Measurements from ENCODE around the gene CDH18. TPM values are rescaled to one million over a fixed set of nuclear protein-coding genes. Genes with fewer than 3 reads are reported as not detected.

CDH18 gene
- total RNA-seq, 4 donors from 2014 or later = not detected

- TF ChIP-seq, protein P1, sequence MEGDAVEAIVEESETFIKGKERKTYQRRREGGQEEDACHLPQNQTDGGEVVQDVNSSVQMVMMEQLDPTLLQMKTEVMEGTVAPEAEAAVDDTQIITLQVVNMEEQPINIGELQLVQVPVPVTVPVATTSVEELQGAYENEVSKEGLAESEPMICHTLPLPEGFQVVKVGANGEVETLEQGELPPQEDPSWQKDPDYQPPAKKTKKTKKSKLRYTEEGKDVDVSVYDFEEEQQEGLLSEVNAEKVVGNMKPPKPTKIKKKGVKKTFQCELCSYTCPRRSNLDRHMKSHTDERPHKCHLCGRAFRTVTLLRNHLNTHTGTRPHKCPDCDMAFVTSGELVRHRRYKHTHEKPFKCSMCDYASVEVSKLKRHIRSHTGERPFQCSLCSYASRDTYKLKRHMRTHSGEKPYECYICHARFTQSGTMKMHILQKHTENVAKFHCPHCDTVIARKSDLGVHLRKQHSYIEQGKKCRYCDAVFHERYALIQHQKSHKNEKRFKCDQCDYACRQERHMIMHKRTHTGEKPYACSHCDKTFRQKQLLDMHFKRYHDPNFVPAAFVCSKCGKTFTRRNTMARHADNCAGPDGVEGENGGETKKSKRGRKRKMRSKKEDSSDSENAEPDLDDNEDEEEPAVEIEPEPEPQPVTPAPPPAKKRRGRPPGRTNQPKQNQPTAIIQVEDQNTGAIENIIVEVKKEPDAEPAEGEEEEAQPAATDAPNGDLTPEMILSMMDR (IDR thresholded peaks at IDR 0.05) = no peak
- no peak for TF ChIP-seq POLR2A (IDR thresholded peaks at IDR 0.05)
- Histone ChIP-seq H3K27me3 (no peaks in the 10 kb centered on the region), H3K36me3 (no peaks in the 10 kb centered on the region), H3K27ac (no peak overlapping the region), H3K9me3 (peaks cover 0 to 2% (median 0%) of the 10 kb centered on the region in 4 donors), H3K4me3 (no peak overlapping the region), H3K4me1 (no peaks in the 10 kb centered on the region)
- no peak for DNase-seq
These were observed 220.0 kb downstream of the CDH18 start for GRCh38 chr5:19767987-19768386.

- Histone ChIP-seq H3K27ac (no peak overlapping the region), H3K4me1 (no peaks in the 10 kb centered on the region), H3K4me3 (no peak overlapping the region), H3K27me3 (no peaks in the 10 kb centered on the region), H3K36me3 (no peaks in the 10 kb centered on the region), H3K9me3 (peaks cover 0 to 7% (median 0%) of the 10 kb centered on the region in 4 donors)
- DNase-seq = no peak
- TF ChIP-seq, protein P1 (IDR thresholded peaks at IDR 0.05) = no peak
- no peak for TF ChIP-seq POLR2A (IDR thresholded peaks at IDR 0.05)
These were observed 234.4 kb downstream of the CDH18 start for GRCh38 chr5:19753579-19753978.

DNA sequence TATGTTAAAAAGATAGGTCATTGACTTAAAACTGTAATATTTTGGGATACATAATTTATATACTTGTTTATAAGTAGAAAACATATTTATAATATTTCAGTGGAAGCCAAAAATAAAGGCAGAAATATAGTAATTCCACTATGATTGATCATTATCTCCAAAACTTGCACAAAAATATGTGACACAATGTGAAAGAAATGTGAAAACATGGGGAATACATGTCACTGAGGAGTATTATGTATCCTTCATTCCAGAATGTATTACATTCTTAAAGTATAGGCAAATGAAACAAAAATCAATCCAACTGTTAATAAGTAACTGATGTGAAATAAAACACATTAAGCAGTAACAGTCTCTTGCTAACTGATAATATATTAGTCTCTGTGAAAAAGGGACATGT lies 236.7 kb downstream of the CDH18 start:
- no peak overlapping the region for H3K27ac ChIP-seq
- no peak for TF ChIP-seq POLR2A (IDR thresholded peaks at IDR 0.05)
- TF ChIP-seq, protein P1 (IDR thresholded peaks at IDR 0.05) = no peak
- DNase-seq = no peak
- H3K36me3 ChIP-seq = no peaks in the 10 kb centered on the region
- H3K4me3 ChIP-seq = no peak overlapping the region
- peaks cover 0 to 7% (median 0%) of the 10 kb centered on the region in 4 donors for H3K9me3 ChIP-seq
- H3K27me3 ChIP-seq = no peaks in the 10 kb centered on the region
- H3K4me1 ChIP-seq = no peaks in the 10 kb centered on the region

DNA sequence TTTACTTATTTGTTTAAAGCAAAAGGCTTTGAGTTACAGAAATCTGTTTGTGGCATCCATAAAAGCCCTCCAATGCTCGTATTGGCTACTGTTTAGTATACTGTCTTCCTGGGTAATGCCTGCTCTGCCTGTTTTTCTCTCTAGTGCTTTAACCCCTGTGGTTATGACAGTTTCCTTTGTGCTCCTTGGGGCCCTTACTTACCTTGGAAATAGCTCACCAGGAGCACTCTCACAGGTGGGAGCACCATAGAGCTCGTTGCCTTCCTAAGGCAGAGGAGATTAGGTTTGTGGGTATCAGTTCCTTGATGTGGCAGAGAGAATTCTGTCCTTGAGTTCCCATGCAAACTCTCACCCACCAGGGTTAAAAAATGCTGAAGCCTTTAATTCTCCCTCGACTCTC lies 242.8 kb downstream of the CDH18 start:
- TF ChIP-seq, protein P1 (IDR thresholded peaks at IDR 0.05) = no peak
- TF ChIP-seq POLR2A (IDR thresholded peaks at IDR 0.05) = no peak

DNA sequence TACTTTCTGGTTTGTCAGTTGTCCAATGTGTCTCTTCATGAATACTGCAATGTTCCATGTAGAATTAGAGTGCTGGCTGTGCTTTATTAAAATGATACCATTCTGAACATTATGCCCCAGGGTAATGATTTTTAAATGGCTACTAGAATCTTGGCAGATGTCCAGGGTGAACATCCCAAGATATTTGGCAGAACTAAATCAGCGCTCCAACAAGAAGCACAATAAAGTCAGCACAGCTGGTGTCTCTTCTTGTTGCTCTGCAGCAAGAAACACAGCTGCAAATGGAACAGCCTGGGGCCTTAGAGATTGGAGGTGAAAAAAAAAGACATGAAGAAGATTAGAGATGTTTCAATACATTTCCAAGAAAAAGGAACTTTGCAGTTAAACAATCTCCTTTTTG lies 248.3 kb downstream of the CDH18 start:
- Histone ChIP-seq H3K4me1 (no peaks in the 10 kb centered on the region), H3K27ac (no peak overlapping the region), H3K36me3 (no peaks in the 10 kb centered on the region), H3K4me3 (no peak overlapping the region), H3K9me3 (peaks cover 0 to 3% (median 0%) of the 10 kb centered on the region in 4 donors), H3K27me3 (no peaks in the 10 kb centered on the region)
- TF ChIP-seq, protein P1 (IDR thresholded peaks at IDR 0.05) = no peak
- TF ChIP-seq POLR2A (IDR thresholded peaks at IDR 0.05) = no peak
- DNase-seq = no peak

More for the DNA sequence above, 242.8 kb downstream of the CDH18 start:
- H3K9me3 ChIP-seq = no peaks in the 10 kb centered on the region
- H3K27ac ChIP-seq = no peak overlapping the region
- no peaks in the 10 kb centered on the region for H3K27me3 ChIP-seq
- H3K4me1 ChIP-seq = no peaks in the 10 kb centered on the region
- H3K4me3 ChIP-seq = no peak overlapping the region
- DNase-seq = no peak
- H3K36me3 ChIP-seq = no peaks in the 10 kb centered on the region

DNA sequence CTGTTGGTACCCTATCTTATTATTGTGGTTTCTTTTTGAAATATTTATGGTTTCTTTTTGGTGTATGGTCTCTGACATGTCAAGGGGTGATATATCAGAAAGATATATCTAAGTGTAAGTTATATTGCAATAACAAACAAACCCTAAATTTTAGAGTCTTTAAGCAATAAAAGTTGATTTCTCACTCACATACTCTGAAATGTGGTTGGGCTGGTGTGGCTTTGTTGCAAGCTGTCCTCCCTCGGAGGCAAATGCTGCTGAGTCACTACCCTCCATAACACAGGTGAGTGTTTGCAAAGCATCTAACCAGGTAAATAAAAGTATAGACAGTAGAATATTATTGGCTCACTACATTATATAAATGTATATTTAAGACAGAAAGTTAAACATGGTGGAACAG lies 253.2 kb downstream of the CDH18 start:
- Histone ChIP-seq H3K4me1 (no peaks in the 10 kb centered on the region), H3K4me3 (no peak overlapping the region), H3K27me3 (no peaks in the 10 kb centered on the region), H3K27ac (no peak overlapping the region), H3K36me3 (no peaks in the 10 kb centered on the region), H3K9me3 (peaks cover 0 to 3% (median 0%) of the 10 kb centered on the region in 4 donors)
- no peak for DNase-seq
- TF ChIP-seq, protein P1 (IDR thresholded peaks at IDR 0.05) = no peak
- TF ChIP-seq POLR2A (IDR thresholded peaks at IDR 0.05) = no peak
